AG09309 (cell line): Measurements from ENCODE around the gene GINS2.

Source experiments
- DNase-seq: peaks from one replicate; pipeline ENCODE4 v3.0.0-alpha.2; 2010; ENCODE audit warnings: low read depth
- H3K4me3 ChIP-seq: 2 replicates; pipeline ENCODE4 v1.5.1; 2011; ENCODE audit warnings: mild to moderate bottlenecking, low read depth, low read length, moderate library complexity; ENCODE audit not compliant: control insufficient read depth
- TF ChIP-seq, protein P1 (sequence below): IDR thresholded peaks from 2 replicates; pipeline ENCODE4 v1.5.1; 2011; ENCODE audit warnings: mild to moderate bottlenecking, low read depth, low read length, inconsistent platforms; ENCODE audit not compliant: insufficient read depth, control insufficient read depth; ENCODE audit errors: missing control alignments

The GINS2 gene

DNA sequence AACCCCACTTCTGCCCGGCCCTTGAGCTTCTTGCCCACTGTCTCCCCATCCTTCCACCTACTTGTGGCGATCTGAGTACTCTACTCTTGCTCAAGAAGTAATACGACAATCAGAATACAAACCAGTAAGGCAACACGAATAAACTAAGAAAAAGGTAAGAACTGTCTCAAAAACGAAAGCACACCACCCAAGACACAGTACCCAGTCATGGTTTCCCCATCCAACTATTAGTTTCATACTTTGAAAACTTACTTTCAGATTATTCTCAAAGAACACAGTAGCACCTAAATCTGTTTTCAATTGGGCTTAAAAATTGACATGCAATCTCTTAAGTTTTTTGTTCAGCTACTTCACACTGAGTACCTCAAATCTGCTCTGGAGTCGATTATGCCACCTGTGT, 13.9 kb downstream of the GINS2 start:
- H3K4me3 ChIP-seq, result no peak overlapping the region
- DNase-seq, result no peak
- TF ChIP-seq, protein P1, sequence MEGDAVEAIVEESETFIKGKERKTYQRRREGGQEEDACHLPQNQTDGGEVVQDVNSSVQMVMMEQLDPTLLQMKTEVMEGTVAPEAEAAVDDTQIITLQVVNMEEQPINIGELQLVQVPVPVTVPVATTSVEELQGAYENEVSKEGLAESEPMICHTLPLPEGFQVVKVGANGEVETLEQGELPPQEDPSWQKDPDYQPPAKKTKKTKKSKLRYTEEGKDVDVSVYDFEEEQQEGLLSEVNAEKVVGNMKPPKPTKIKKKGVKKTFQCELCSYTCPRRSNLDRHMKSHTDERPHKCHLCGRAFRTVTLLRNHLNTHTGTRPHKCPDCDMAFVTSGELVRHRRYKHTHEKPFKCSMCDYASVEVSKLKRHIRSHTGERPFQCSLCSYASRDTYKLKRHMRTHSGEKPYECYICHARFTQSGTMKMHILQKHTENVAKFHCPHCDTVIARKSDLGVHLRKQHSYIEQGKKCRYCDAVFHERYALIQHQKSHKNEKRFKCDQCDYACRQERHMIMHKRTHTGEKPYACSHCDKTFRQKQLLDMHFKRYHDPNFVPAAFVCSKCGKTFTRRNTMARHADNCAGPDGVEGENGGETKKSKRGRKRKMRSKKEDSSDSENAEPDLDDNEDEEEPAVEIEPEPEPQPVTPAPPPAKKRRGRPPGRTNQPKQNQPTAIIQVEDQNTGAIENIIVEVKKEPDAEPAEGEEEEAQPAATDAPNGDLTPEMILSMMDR, result no peak

DNA sequence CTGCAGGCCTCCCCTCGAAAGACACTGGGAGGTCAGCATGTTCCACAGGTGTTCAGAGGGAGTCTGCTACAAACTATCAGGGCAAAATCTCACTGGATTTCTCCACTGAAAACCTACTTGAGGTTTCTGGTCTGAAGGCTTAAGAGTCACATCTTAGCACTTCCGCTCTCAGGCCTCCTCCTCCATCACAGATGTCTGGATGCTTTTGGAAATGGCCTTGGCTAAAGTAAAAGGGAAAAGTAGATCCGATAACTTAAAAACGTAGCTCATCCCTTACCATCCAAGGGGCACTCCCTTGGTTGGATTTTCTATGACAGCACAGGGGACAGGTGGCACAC, 14.4 kb downstream of the GINS2 start:
- no peak for DNase-seq
- H3K4me3 ChIP-seq, result no peak overlapping the region
- TF ChIP-seq, protein P1, result no peak

DNA sequence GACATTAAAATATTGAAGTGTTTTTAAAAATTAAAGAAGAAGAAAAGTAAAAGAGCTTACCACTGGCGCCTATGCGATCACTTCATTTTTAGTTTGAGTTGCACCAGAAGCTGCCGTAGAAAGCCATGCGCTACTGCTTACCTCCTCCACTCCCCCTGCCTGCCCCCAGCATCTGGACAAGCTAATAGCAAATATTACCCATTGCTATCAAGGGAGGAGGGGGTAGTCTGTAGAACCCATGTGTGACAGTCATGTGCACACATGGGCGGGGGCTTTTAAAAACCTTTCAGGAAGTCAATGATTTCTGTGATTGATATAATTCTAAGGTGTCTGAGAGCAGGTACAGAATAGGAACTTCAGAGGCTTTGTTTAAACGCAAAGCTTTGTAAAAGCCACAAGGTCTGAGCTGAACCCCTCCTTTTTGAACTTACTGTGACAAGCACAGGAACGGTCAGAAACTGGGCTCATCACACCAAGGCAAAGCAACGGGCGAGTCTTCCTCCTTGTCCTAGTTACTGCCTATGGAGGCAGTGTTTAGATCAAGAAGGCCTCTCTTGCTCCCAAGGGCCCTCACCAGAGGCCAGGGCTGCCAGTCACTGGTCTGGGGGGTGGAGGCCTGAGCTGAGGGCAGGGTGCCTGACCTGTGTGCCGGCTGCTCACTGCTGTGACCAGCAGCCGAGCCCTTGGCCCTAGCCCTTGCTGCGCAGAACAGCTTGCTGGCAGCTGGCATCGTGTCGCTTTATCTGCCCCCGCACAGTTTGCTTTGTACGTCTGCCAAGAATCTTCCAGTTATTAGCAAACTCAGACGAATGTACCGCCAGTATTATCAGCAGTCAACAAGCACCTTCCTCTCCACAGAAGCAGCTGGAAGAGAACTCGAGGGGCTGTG, 15.0 kb downstream of the GINS2 start:
- H3K4me3 ChIP-seq, result no peak overlapping the region
- no peak for DNase-seq
- TF ChIP-seq, protein P1, result no peak

DNA sequence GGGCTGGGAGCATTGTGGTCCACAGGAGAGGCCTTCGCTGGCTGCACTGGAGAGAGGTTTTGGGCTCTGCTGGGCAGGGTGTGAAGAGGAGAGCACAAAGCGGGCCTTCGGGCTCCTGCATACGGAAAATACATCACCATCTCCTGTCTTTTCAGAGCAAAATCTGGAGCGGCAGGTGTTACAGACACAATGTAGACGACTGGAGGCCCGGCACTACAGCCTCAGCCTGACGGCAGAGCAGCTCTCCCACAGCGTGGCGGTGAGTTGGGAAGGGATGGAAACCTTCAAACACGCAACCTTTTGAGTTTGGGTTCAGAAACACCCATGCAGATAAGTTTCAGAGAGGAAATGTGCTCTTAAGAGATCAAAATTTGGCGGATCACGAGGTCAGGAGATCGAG, 17.9 kb downstream of the GINS2 start:
- DNase-seq, result no peak
- no peak overlapping the region for H3K4me3 ChIP-seq
- TF ChIP-seq, protein P1, result no peak

DNA sequence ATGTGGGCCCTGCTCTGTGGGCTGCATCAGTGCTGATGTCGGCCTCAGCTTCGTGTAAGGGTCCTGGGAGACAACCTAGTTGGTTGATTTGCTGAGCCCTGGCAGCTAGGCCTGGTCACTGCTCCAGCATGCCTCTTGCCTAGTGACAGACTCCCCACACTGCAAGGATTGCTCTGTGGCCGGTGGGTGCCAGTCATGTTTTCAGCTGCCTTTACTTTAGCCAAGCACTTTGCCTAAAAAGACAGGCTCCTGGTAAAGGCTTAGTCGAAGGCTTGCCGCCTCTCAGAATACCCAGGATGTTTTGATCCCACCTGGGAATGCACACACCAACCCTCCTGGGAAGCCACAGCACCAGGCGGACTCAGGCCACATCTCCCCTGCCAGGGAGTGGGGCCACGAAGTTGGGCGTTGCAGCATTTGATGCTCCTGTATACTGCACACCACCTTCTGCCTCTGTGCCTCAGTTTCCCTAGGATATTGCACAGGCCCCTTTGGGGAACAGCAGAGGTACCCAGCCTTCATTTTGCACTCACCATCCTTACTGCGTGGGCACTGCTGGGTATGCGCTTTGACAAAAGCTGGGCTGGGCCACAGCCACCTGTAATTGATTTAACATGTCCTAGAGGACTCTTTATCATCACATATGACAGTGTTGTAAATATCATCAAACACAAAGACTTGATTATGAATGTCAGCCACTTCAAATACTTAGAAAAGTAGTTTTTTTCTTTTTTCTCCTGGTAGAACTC, 19.9 kb downstream of the GINS2 start:
- H3K4me3 ChIP-seq, result no peak overlapping the region
- no peak for DNase-seq
- TF ChIP-seq, protein P1, result no peak

DNA sequence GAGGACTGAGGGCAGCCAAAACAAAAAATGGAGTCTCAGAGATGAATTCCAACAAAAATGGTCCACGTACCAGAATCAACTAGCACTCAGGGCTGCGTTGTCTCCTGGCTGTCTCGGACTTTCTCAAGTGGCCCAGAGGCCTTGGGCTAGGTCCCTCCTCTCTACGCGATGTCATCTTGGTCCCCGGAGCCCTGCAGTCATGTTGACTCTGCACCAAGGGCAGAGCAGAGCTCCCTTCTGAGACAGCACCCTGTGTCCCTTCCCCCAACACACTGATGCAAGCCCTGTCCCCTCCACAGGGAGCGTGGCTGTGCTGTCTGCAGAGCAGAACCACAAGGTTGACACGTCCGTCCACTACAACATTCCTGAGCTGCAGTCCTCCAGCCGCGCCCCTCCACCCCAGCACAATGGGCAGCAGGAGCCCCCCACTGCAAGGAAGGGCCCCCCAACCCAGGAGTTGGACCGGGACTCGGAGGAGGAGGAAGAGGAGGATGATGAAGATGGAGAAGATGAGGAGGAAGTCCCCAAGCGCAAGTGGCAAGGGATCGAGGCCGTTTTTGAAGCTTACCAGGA, 20.8 kb downstream of the GINS2 start:
- no peak overlapping the region for H3K4me3 ChIP-seq

More for the DNA sequence above, 20.8 kb downstream of the GINS2 start:
- DNase-seq, result no peak
- TF ChIP-seq, protein P1, result no peak
